Omental fat pad (tissue), 4 donors: ENCODE results near the gene NCKAP5L. TPM values are rescaled to one million over a fixed set of nuclear protein-coding genes. Genes with fewer than 3 reads are reported as not detected.
"Not testable (repeated sequence)": the region's sequence is repeated elsewhere in the genome, so short reads cannot be mapped to it uniquely, and the experiment has no call there.

Source experiments
- ATAC-seq: fragments of 150-250 bp; one replicate; pipeline ENCODE4 v1.9.1; 2016; ENCODE audit warnings: mild to moderate bottlenecking, moderate library complexity; ENCODE audit not compliant: low FRiP score
- DNase-seq: peaks from one replicate; pipeline ENCODE4 v3.0.0-alpha.2; 2019; ENCODE audit warnings: low spot score
- CTCF ChIP-seq, 3 donors: fragments of 450-650 bp; IDR thresholded peaks; one replicate each; pipeline ENCODE4 v1.5.1; 2016 to 2017; ENCODE audit warnings: antibody characterized with exemption in 3 of 3, mild to moderate bottlenecking in 3 of 3, moderate library complexity in 2 of 3
- total RNA-seq, 4 donors: library from RNA; depleted of rRNA; stranded (reverse); fragments of >200 nt; gene quantifications; one replicate each; pipeline ENCODE4 v1.1.0, GENCODE V29; 2016

NCKAP5L gene
- total RNA-seq, 4 donors from 2014 or later = 14.2 to 20.3 (median 17.6) TPM

GRCh38 chr12:49789992-49790391, 38.2 kb downstream of the NCKAP5L start:
- no peak for ATAC-seq
- no peak for DNase-seq
- TF ChIP-seq CTCF (IDR thresholded peaks at IDR 0.05) = no peak

- TF ChIP-seq CTCF (IDR thresholded peaks at IDR 0.05) = no peak
- DNase-seq = no peak
- ATAC-seq = no peak
Measured at GRCh38 chr12:49787672-49788071, 40.5 kb downstream of the NCKAP5L start.

DNA sequence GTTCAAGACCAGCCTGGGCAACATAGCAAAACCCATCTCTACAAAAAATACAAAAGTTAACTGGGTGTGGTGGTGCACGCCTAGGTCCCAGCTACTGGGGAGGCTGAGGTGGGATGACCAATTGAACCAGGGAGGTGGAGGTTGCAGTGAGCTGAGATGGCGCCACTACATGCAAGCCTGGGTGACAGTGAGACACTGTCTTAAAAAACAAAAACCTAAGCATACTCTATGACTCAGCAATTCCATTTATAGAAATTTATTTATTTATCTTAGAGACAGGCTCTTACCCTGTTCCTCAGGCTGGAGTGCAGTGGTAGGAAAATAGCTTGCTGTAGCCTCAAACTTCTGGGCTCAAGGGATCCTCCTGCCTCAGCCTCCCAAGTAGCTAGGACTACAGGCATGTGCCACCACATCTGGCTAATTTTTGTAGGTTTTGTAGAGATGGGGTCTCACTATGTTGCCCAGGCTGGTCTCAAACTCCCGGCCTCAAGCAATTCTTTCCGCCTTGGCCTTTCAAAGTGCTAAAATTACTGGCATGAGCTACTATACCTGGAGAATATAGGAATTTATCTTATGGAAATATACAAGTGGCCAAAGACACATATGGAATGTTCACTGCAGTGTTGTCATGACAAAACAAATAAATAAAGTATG, 43.3 kb downstream of the NCKAP5L start:
- ATAC-seq (peak; percentile 55), DNase-seq (no peak)
- no peak for TF ChIP-seq CTCF (IDR thresholded peaks at IDR 0.05)

DNA sequence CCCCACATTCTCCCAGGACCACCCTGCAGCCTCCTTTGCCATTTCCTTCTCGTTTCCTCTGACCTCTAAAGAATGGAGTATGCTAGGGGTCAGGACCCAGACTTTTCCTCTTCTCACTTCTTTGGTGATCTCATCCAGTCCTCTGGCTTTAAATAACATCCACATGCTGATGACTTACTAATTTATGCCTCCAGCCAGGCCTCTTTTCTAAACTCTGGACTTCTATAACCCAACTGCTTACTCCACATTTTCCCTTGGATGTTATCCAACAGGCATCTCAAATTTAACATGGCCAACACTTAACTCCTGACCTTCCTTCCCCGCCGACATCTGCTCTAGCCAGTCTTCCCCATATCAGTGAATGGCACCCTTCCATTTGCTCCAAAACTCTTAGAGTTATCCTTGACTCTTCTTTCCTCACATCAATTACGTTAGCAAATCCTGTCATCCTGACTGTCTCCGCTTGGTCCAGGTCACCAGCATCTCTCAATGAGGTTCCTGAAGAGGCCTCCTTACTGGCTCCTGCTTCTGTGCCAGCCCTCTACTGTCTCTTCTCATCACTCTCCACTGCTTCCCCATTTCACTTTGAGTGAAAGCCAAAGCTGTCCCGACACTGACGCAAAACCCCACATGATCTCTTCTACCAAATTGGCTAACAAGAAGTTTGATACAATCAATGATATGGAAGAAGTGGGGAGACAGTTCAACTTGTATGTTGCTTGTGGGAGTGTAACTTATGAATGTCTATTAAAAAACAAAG, 44.1 kb downstream of the NCKAP5L start:
- no peak for TF ChIP-seq CTCF (IDR thresholded peaks at IDR 0.05)
- ATAC-seq = peak; percentile 52
- DNase-seq = no peak

DNA sequence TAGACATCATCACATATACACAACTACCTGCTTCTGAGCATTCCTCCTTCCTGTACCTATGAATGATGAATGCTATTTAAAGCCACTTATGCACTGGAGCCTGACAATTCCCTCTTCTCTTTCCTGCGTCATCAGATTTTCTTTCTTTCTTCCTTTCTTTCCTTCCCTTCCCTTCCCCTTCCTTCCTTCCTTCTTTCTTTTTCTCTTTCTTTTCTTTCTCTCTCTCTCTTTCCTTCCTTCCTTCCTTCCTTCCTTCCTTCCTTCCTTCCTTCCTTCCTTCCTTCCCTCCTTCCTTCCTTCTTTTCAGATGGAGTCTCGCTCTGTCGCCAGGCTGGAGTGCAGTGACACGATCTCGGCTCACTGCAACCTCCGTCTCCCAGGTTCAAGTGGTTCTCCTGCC, 47.3 kb downstream of the NCKAP5L start:
- DNase-seq, ATAC-seq: not testable (repeated sequence)

DNA sequence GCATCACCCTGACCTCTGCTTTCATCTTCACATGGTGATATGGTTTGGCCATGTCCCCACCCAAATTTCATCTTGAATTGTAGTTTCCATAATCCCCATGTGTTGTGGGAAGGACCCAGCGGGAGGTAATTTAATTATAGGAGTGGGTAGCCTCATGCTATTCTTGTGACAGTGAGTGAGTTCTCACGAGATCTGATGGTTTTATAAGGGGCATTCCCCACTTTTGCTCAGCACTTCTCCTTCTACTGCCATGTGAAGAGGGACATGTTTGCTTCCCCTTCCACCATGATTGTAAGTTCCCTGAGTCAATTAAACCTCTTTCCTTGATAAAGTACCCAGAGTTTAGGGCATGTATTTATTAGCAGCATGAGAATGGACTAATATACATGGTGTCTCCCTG, 48.6 kb downstream of the NCKAP5L start:
- no peak for TF ChIP-seq CTCF (IDR thresholded peaks at IDR 0.05)
- DNase-seq = no peak
- no peak for ATAC-seq

DNA sequence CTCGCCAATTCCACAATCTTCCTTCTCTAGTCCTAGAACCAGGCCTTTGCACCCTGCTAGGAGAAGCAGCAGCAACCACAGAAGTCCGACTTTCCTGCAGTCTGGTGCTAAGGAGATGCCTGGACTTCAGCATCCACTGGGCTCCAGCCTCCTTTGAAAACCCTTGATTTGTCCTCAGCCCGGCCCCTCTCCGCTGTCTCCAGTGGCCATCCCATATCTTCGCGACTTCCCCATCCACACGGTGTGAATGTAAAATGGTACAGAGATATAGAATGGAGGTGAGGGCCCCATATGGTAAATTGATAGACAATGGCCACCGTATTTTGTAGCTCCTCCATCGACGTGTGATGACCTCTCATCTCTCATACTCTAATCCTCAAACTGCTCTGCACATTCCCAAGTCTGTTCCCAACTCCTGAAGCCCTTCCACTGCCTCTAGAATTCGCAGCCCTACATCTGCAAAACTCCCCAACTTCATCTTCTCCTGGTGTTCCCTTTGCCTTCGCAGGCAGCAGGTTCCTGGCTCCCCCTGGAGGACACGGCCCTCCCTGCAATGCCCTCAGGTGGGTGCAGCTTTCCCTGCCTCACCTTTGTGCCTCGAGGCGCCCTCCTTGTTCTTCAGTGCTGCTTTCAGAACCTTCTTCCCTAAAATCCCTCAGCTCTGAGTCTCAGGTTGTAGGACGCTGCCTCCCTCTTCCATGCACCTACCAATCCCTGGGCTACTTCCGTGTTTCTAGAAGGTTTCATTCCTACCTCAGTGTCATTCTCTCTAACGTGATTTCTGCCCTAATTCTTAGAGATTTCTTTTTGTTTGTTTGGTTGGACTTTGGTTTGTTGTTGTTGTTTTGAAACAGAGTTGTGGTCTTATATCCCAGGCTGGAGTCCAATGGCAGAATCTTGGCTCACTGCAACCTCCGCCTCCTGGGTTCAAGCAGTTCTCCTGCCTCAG, 50.1 kb downstream of the NCKAP5L start:
- no peak for DNase-seq
- no peak for ATAC-seq
- TF ChIP-seq CTCF (IDR thresholded peaks at IDR 0.05) = peak in 1 of 3 donors; percentile 15
